HepG2 (cell line): ENCODE results near the gene ARL5A. TPM values are rescaled to one million over a fixed set of nuclear protein-coding genes. Genes with fewer than 3 reads are reported as not detected.

ENCODE experiments used
- ATAC-seq: fragments of 200-7000 bp; cut with Tn5 transposase; 3 replicates; pipeline ENCODE4 v1.9.1; 2020; ENCODE audit warnings: mild to moderate bottlenecking, moderate library complexity
- BruUV-seq: library from RNA; stranded (reverse); fragments of 400-500 nt; replicated peaks from 2 replicates; lab custom pipeline; 2021; lab: Mats Ljungman, UMichigan
- CTCF ChIA-PET: fragments of 300-600 bp; formaldehyde crosslinking; extraction: SDS; loops from one replicate; lab custom pipeline; 2021; ENCODE audit warnings: low total read pairs, inconsistent platforms, low intra/inter-chr PET ratio; lab: Yijun Ruan, JAX
- POLR2A ChIA-PET: fragments of 350-600 bp; sonication (Branson Sonifier 250); formaldehyde crosslinking; loops from one replicate; lab custom pipeline; 2020; ENCODE audit warnings: antibody characterized with exemption, inconsistent platforms; lab: Yijun Ruan, JAX
- DNase-seq: peaks from one replicate; pipeline ENCODE4 v3.0.0-alpha.2; 2015; ENCODE audit warnings: low spot score
- FAIRE-seq: peaks from 3 replicates; lab custom pipeline; 2011; peaks lifted over from hg19 to GRCh38; lab: Jason Lieb, UNC
- H2AFZ ChIP-seq: one replicate; pipeline ENCODE4 v1.6.1; 2011; ENCODE audit warnings: low read length, inconsistent platforms
- H3K27ac ChIP-seq: fragments of 300-600 bp; 3 replicates; pipeline ENCODE4 v1.8.0; 2011; ENCODE audit warnings: mixed run types, mild to moderate bottlenecking, mixed read lengths, low read length, inconsistent platforms; ENCODE audit not compliant: insufficient read depth; ENCODE audit errors: extremely low read length
- H3K27me3 ChIP-seq, 2 experiments: fragments of 200-600 bp in 1 of 2; 2 replicates in 1 of 2; 3 replicates in 1 of 2; pipeline versions ENCODE4 v1.6.0 to v1.8.0; 2011; ENCODE audit warnings: low read length in 2 of 2, mild to moderate bottlenecking in 2 of 2, moderate library complexity in 2 of 2, inconsistent platforms in 1 of 2; ENCODE audit not compliant: insufficient read depth in 2 of 2, control insufficient read depth in 1 of 2
- H3K36me3 ChIP-seq, 2 experiments: fragments of 200-600 bp in 1 of 2; replicated peaks in 1 of 2; 2 replicates in 1 of 2; 3 replicates in 1 of 2; pipeline versions ENCODE4 v1.5.1 to v1.8.0; 2011; ENCODE audit warnings: low read length in 2 of 2, inconsistent platforms in 1 of 2; ENCODE audit not compliant: insufficient read depth in 2 of 2, control insufficient read depth in 1 of 2
- H3K4me1 ChIP-seq: 2 replicates; pipeline ENCODE4 v1.5.1; 2012; ENCODE audit warnings: low read length, inconsistent platforms; ENCODE audit not compliant: insufficient read depth
- H3K4me2 ChIP-seq: 2 replicates; pipeline ENCODE4 v1.6.0; 2011; ENCODE audit warnings: low read depth, low read length, inconsistent platforms
- H3K4me3 ChIP-seq, 3 experiments: fragments of 200-600 bp in 1 of 3; sonication (generic), shearing (Covaris generic) in 1 of 3; replicated peaks in 1 of 3; 2 replicates each; pipeline ENCODE4 v1.5.1; 2011 to 2016; ENCODE audit warnings: low read length in 3 of 3, inconsistent platforms in 2 of 3, low read depth in 2 of 3, mild to moderate bottlenecking in 2 of 3, control low read depth in 1 of 3, mixed read lengths in 1 of 3; ENCODE audit not compliant: insufficient read depth in 1 of 3
- H3K79me2 ChIP-seq: one replicate; pipeline ENCODE4 v1.6.1; 2011; ENCODE audit warnings: low read length, inconsistent platforms; ENCODE audit not compliant: insufficient read depth
- H3K9ac ChIP-seq: 2 replicates; pipeline ENCODE4 v1.6.0; 2011; ENCODE audit warnings: mild to moderate bottlenecking, low read depth, low read length, inconsistent platforms; ENCODE audit not compliant: insufficient read depth
- H3K9me3 ChIP-seq: 2 replicates; pipeline ENCODE4 v1.5.1; 2012; ENCODE audit warnings: mild to moderate bottlenecking, low read length
- H4K20me1 ChIP-seq: 2 replicates; pipeline ENCODE4 v1.6.0; 2011; ENCODE audit warnings: inconsistent platforms, mild to moderate bottlenecking, low read length, moderate library complexity; ENCODE audit not compliant: insufficient read depth
- DZIP1 ChIP-seq: sonication (generic); formaldehyde crosslinking; IDR thresholded peaks from 2 replicates; pipeline ENCODE4 v1.5.0; 2020; ENCODE audit warnings: mild to moderate bottlenecking, missing genetic modification reagents
- FOXA1 ChIP-seq, 2 experiments: fragments of 450-650 bp in 1 of 2; sonication (generic) in 1 of 2; formaldehyde crosslinking in 1 of 2; IDR thresholded peaks; 2 replicates each; pipeline versions ENCODE4 v1.4.0 to v1.6.1; 2016 to 2020; ENCODE audit warnings: missing genetic modification reagents in 1 of 2
- GLI4 ChIP-seq: sonication (generic); formaldehyde crosslinking; IDR thresholded peaks from 2 replicates; pipeline ENCODE4 v1.5.1; 2020; ENCODE audit warnings: missing genetic modification reagents, mild to moderate bottlenecking, moderate library complexity, borderline replicate concordance
- LBX2 ChIP-seq: sonication (generic); formaldehyde crosslinking; IDR thresholded peaks from 2 replicates; pipeline ENCODE4 v1.5.0; 2020; ENCODE audit warnings: missing genetic modification reagents, mild to moderate bottlenecking, borderline replicate concordance
- NFE2L2 ChIP-seq: fragments of 150-350 bp; IDR thresholded peaks from 2 replicates; pipeline ENCODE4 v1.6.1; 2014; ENCODE audit warnings: low read length
- TMF1 ChIP-seq: sonication (generic); formaldehyde crosslinking; IDR thresholded peaks from 2 replicates; pipeline ENCODE4 v1.8.1; 2022; ENCODE audit warnings: low read depth, missing genetic modification reagents
- ZBTB10 ChIP-seq: sonication (generic); formaldehyde crosslinking; IDR thresholded peaks from 2 replicates; pipeline ENCODE4 v1.4.0; 2020; ENCODE audit warnings: missing genetic modification reagents, borderline replicate concordance
- ZNF263 ChIP-seq: sonication (generic); formaldehyde crosslinking; IDR thresholded peaks from 2 replicates; pipeline ENCODE4 v1.4.0; 2020; ENCODE audit warnings: missing genetic modification reagents
- ZNF605 ChIP-seq: sonication (generic); formaldehyde crosslinking; IDR thresholded peaks from 2 replicates; pipeline ENCODE4 v1.8.0; 2022; ENCODE audit warnings: mild to moderate bottlenecking, missing genetic modification reagents
- ZSCAN29 ChIP-seq: sonication (generic); formaldehyde crosslinking; conservative IDR thresholded peaks from 2 replicates; pipeline ENCODE4 v1.4.0; 2020; ENCODE audit warnings: mild to moderate bottlenecking, missing genetic modification reagents
- WGBS: methylation state at CpG from one replicate; pipeline ENCODE4 v1.1.6; 2017; ENCODE audit warnings: low lambda C conversion rate; 5-methylcytosine and 5-hydroxymethylcytosine counted together
- in situ Hi-C: cut with HindIII; loops from 2 replicates; pipeline ENCODE4 v1.10.0; 2017; ENCODE audit warnings: low pct_unique_long_range_greater_than_20kb; ENCODE audit not compliant: extremely low pct_ligation_motif_present
- intact Hi-C: fragments of 100-400 bp; cut with micrococcal nuclease; formaldehyde crosslinking; loops from one replicate; pipeline ENCODE4 v1.10.0; 2022; ENCODE audit not compliant: unreplicated experiment
- polyA plus RNA-seq, 8 experiments: library from polyadenylated mRNA; depleted of rRNA in 3 of 8; stranded (reverse) in 7 of 8; unstranded in 1 of 8; fragments of >200 nt; fragmentation: Illumina TruSeq in 4 of 8; extraction: Trizol in 4 of 8; gene quantifications; 2 replicates each; pipeline versions ENCODE4 v1.2.1 to v1.2.3, GENCODE V29; 2011 to 2016; ENCODE audit warnings: low read depth in 4 of 8, missing spikeins in 1 of 8, mixed read lengths in 1 of 8; ENCODE audit not compliant: insufficient read depth in 1 of 8
- total RNA-seq, 5 experiments: library from RNA; depleted of rRNA; stranded (reverse); fragments of >200 nt; fragmentation: Illumina TruSeq; extraction: Trizol; gene quantifications; 2 replicates each; pipeline ENCODE4 v1.2.3, GENCODE V29; 2016; ENCODE audit warnings: low read depth in 1 of 5
- TF ChIP-seq, protein P1 (sequence below): fragments of 450-650 bp; IDR thresholded peaks from 2 replicates; pipeline ENCODE4 v1.6.1; 2016

Gene ARL5A
- total and polyA plus RNA-seq, 2 of the 13 experiments (the other 11 are each of a cell fraction or from before 2014, with no cell fraction given) = 47.5 to 149 TPM

- TF ChIP-seq FOXA1 (IDR thresholded peaks at IDR 0.05) (no peak), FOXA1 (CRISPR knock-in tag; IDR thresholded peaks at IDR 0.05) (0 out of 2 replicates have a peak, but pooled peaks have one; percentile 7), TMF1 (CRISPR knock-in tag) (no peak)
- CTCF ChIA-PET = no interaction called here
- H3K36me3 ChIP-seq = no peaks in the 10 kb centered on the region
- FAIRE-seq = no peak
- H3K9ac ChIP-seq = no peak overlapping the region
- no peak overlapping the region for H2AFZ ChIP-seq
- no peaks in the 10 kb centered on the region for H3K9me3 ChIP-seq
- peaks cover 26% of the 10 kb centered on the region for H3K4me1 ChIP-seq
- H3K4me3 ChIP-seq = no peak overlapping the region
- intact Hi-C loops (no loop called here), in situ Hi-C loops (no loop called here)
- peak; percentile 16 for DNase-seq
- H3K79me2 ChIP-seq = no peaks in the 10 kb centered on the region
- no peak for ATAC-seq
- POLR2A ChIA-PET = interaction anchor here (1.5 kb wide), 1 partner anchor 29 kb away, joined by 4 read pairs; the partner anchor contains the start of gene ARL5A
- H3K4me2 ChIP-seq = no peak overlapping the region
- no peak overlapping the region for H3K27ac ChIP-seq
- no peaks in the 10 kb centered on the region; the same call in 1 of the 2 replicates for H4K20me1 ChIP-seq
- no TSS peak for BruUV-seq
- no peaks in the 10 kb centered on the region for H3K27me3 ChIP-seq
Observed at GRCh38 chr2:151857650-151858049, 29.4 kb upstream of the ARL5A start.

DNA sequence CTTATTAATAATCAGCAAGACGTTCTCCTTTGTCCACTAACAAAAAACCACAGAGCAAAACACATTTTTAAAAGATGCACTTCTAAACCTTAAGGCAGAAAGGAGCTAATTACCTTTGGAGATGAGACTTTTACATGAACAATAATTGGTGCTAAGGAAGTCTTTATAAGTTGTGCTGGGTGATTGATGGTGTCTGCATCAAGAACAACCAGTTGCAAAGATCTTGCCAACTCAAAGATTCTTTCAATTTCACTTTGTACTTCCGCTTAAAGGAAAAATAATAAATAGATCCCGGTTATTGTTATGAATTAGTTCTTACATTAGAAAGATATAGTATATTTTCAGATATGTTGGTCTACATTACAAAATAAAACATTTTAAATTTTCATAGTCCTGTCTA lies 26.9 kb upstream of the ARL5A start:
- no peaks in the 10 kb centered on the region for H3K27me3 ChIP-seq
- H2AFZ ChIP-seq = no peak overlapping the region
- CTCF ChIA-PET = no interaction called here
- no peaks in the 10 kb centered on the region; the same call in 1 of the 2 replicates for H4K20me1 ChIP-seq
- H3K9me3 ChIP-seq = no peaks in the 10 kb centered on the region
- no peak overlapping the region for H3K9ac ChIP-seq
- in situ Hi-C loops = no loop called here
- H3K79me2 ChIP-seq = no peaks in the 10 kb centered on the region
- H3K4me3 ChIP-seq = no peak overlapping the region
- BruUV-seq = no TSS peak
- no peak for DNase-seq
- H3K4me2 ChIP-seq = no peak overlapping the region
- intact Hi-C loops = no loop called here
- 94% methylated on average over 3 of the region's 3 CpGs for WGBS
- FAIRE-seq = no peak
- H3K4me1 ChIP-seq = peaks cover 42% of the 10 kb centered on the region
- POLR2A ChIA-PET = no interaction called here
- ATAC-seq = no peak
- no peak overlapping the region for H3K27ac ChIP-seq
- H3K36me3 ChIP-seq = no peaks in the 10 kb centered on the region
- TF ChIP-seq GLI4 (CRISPR knock-in tag) (no peak), DZIP1 (no peak), ZBTB10 (CRISPR knock-in tag) (no peak), LBX2 (CRISPR knock-in tag) (no peak), ZNF605 (CRISPR knock-in tag) (no peak), ZSCAN29 (CRISPR knock-in tag) (no peak), NFE2L2 (no peak), ZNF263 (CRISPR knock-in tag) (no peak)
- TF ChIP-seq, protein P1, sequence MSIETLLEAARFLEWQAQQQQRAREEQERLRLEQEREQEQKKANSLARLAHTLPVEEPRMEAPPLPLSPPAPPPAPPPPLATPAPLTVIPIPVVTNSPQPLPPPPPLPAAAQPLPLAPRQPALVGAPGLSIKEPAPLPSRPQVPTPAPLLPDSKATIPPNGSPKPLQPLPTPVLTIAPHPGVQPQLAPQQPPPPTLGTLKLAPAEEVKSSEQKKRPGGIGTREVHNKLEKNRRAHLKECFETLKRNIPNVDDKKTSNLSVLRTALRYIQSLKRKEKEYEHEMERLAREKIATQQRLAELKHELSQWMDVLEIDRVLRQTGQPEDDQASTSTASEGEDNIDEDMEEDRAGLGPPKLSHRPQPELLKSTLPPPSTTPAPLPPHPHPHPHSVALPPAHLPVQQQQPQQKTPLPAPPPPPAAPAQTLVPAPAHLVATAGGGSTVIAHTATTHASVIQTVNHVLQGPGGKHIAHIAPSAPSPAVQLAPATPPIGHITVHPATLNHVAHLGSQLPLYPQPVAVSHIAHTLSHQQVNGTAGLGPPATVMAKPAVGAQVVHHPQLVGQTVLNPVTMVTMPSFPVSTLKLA = no peak
